ENCODE measurements around the gene LTB4R.

Gene LTB4R

DNA sequence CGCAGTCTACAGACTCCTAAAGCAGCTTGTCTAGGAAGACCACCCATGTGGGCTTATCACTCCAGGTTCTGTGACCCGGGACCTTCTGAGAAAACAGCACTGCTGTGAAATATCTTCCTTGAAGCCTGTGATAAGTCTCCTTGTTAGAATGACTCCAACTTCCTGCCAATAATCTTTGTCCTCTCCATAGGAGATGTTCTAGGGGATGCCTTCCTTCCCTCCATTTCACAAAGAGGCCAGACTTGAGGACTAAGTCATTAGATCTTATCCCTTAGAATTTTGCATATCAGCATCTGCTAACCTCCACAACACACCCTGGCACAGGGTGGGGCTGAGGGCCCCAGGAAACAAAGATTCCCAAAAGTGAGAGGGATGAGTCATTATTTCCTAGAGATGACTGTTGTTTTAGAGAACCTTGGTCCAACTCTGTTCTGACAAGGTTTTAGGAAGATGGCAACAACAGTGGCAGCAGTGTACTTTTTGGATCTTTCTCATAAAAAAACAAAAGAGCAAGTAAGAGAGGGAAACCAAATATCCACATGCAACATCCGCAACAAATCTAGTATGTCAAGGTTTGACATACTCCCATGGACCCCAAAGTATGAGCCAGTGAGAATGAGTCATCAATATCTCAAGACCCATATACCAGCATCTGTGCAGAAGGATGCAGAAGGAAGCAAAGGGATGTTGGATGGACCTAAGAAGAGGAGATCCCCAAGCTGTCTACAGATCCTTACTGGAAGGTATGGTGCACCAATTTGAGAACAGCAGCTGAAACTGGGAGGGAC, 6.0 kb downstream of the LTB4R start:
- in situ Hi-C loops (cut with MboI; ENCODE audit: low sequenced_read_pairs) = no loop called here

DNA sequence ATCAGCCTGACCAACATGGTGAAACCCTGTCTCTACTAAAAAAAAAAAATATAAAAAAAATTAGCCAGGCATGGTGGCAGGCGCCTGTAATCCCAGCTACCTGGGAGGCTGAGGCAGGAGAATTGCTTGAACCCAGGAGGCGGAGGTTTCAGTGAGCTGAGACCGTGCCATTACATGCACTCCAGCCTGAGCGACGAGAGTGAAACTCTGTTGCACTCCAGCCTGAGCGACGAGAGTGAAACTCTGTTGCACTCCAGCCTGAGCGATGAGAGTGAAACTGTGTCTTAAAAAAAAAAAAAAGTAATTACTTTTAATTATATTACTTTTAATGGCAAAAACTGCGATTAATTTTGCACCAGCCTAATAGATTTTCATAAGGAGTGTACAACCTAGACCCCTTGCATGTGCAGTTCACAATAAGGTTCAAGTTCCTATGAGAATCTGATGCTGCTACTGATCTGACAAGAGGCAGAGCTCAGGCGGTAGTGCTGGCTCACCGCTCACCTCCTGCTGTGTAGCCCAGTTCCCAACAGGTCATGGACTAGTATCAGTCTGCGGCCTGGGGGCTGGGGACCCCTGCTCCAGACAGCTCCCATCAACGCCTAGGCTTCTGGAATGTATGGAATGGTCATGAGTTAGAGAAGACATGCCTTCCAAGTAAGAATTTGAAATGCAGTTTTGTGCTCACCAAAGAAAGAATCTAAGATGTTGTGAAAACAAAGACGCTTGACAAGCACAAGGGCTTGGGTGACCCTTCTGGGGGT, 10.1 kb downstream of the LTB4R start:
- in situ Hi-C loops (cut with MboI; ENCODE audit: low sequenced_read_pairs) = no loop called here

DNA sequence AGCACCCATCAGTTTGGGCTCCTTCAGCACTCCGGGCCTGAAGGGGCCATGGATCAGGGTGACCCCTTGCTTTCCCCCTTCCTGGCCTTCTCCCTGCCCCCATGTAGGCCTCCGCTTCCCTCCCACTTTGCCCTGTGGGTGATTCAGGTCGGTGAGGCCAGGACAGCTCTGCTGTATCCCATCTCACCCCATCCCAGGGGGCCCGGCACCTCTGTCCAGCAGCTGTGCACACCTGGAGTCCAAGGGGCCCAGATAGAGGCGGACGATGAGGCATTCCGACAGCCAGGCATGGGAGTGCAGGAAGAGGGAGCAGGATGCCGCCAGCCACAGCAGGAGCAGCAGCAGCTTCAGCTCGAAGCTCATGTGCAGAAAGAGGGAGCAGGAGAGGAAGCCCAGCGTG, 11.4 kb downstream of the LTB4R start:
- in situ Hi-C loops (cut with MboI; ENCODE audit: low sequenced_read_pairs) = no loop called here

DNA sequence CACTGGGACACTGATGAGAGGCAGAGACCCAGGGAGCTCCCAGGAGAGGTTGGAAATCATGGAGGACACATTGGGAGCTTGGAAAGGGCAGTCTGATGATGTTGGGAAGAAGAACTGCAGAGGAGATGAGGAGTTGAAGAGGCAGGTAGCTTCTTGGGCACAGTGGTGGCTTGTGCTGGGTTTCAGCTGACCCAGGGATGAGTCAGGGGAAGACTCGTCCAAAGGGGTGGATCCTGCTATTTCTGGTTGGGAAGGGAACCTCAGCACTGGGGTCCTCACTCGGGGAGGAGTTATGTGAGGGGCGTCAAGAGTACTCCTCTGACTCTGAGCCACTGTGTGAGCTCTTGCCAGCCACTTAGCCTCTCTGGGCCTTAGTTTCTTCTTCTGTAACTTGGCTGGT, 12.0 kb downstream of the LTB4R start:
- in situ Hi-C loops (cut with MboI; ENCODE audit: low sequenced_read_pairs) = no loop called here

DNA sequence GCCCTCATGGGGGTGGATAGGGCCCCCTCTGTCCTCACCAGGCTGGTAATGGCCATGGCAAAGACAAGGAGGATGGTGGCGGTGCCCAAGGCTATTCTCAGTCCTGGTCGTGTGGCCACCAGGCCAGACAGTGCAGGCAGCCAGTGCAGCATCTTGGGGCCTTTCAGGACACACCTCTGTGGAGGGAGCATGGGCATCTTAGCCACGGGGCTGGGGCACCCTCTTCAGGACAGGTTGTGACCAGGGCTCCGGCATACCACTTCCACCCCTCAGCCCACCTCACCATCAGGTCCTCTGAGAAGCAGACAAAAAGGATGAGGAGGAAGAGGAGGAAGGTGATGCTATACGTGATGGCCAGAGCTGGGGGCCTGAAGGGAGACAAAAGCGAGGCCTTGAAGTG, 12.7 kb downstream of the LTB4R start:
- in situ Hi-C loops (cut with MboI; ENCODE audit: low sequenced_read_pairs) = no loop called here

DNA sequence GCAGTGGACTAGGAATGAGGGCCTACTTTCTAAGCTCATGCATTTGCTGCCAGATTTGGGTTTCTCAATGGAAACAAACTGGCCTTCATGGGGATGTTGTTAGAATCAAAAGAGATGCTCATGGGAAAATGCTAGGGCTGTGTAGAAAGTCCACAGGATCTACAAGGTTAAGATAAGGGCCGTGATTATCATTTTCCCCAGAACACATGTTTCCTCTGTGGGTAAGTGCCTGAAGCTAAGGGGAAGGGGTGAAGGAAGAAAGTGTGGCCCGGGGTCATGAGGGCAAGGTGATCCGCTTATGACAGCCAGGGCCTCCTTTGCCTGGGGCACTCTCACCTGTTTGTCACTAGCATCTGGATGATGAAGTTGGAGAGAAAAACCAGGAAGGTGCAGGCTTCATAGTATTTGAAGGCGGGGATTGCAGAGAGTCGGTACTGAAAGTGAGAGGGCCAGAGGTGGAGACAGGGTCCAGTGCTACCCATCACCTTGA, 13.8 kb downstream of the LTB4R start:
- in situ Hi-C loops (cut with MboI; ENCODE audit: low sequenced_read_pairs) = loop anchor here (25.0 kb wide), 1 partner anchor 287 kb away; the partner anchor contains the start of gene GZMH

DNA sequence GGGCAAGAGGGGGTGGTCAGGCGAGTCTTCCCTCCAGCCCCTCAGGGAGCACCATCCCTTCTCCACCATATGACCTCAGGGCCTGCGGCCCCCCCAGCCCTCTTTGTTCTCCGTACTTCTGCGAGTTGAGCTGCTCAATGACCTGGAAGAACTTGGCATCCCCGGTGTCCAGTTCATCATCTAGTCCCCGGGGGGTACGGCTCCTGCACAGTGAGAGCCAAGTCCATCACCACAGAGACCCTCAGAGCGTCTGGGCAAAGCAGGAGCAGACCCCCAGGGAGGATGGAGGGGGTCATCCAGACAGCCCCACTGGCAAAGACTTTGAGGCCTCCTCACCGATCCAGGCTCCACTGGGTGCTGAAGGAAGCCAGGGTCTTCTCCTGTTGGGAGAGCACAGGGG, 14.7 kb downstream of the LTB4R start:
- in situ Hi-C loops (cut with MboI; ENCODE audit: low sequenced_read_pairs) = loop anchor here (25.0 kb wide), 1 partner anchor 286 kb away; the partner anchor contains the start of gene GZMH

DNA sequence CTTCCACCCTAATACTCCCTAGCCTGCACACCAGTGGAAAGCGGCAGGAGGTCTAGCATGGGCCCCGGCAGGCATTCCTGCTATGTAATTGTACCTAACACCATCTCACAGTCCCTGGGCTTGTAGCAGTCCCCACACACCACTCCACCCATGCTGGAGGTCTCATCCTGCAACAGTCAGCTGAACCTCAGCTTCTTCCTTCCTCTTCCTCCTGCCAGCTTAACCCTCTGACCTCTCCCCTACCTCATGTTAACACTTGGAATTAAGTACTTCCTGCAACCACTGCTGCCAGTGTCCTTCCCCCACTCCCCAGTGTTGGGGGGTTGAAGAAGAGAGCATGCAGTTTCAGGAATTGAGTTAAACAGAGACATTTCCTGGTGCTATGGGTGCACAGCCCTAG, 16.0 kb downstream of the LTB4R start:
- in situ Hi-C loops (cut with MboI; ENCODE audit: low sequenced_read_pairs) = loop anchor here (25.0 kb wide), 1 partner anchor 285 kb away; the partner anchor contains the start of gene GZMH

DNA sequence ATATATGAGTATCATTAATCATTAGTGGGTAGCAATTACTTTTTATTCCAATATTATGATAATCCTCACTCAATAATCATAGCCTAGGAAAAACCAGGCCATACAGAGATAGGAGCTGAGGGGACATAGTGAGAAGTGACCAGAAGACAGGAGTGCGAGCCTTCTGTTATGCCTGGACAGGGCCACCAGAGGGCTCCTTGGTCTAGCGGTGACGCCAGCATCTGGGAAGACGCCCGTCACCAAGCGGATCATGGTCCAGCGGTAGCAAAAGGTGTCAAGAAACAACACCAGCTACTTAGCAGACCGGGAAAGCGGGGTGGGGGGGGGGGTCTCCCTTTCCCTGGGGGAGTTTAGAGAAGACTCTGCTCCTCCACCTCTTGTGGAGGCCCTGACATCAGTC, 16.6 kb downstream of the LTB4R start:
- in situ Hi-C loops (cut with MboI; ENCODE audit: low sequenced_read_pairs) = loop anchor here (25.0 kb wide), 1 partner anchor 284 kb away; the partner anchor contains the start of gene GZMH

DNA sequence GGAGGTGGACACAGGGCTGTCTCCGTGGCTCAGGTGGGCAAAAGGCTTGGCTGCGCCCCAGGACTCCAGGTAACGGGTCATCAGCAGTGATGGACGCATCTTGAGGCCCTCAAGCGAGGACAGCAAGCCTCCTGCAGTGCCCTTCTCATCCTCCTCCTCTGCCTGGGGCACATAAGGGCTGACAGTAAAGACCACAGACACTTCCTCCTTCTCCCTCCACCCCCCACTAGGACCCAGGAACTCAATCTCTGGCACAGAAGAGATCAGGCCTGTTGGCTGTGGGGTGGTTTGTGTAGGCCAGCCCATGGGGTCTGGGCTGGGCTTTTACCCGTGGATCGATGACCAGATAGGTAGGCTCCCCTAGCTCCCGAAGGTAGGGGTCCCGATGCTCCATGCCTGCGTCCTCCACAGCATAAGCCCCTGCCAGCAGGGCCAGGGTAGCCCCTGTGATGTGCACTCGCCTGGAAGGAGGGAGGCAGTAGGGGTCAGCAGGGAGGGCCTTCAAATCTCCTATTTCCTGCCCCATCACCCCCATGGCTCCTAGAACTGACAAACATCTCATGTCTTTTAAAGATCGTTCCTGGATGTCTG, 17.9 kb downstream of the LTB4R start:
- in situ Hi-C loops (cut with MboI; ENCODE audit: low sequenced_read_pairs) = loop anchor here (25.0 kb wide), 1 partner anchor 283 kb away; the partner anchor contains the start of gene GZMH

DNA sequence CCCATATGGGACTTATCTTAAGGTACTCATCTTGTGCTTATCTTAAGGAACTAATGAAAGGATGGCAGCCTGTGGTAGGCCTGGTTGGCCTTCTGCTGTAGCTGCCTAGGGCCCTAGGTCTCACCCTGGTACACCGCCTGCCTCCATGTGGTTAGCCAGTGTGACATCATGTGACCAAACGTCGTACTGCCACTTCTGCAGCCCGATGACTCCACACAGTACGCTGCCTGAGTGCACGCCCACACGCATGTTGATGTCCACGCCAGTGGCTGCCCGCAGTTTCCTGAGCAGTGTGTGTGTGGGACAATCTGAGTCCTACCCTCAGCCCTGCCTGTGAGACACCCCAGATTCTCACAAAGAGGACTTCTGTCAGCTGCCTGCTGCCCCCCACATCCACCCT, 18.4 kb downstream of the LTB4R start:
- in situ Hi-C loops (cut with MboI; ENCODE audit: low sequenced_read_pairs) = loop anchor here (10.0 to 25.0 kb wide), 2 partner anchors 105 to 283 kb away; partner anchors contain the start of gene GZMH

DNA sequence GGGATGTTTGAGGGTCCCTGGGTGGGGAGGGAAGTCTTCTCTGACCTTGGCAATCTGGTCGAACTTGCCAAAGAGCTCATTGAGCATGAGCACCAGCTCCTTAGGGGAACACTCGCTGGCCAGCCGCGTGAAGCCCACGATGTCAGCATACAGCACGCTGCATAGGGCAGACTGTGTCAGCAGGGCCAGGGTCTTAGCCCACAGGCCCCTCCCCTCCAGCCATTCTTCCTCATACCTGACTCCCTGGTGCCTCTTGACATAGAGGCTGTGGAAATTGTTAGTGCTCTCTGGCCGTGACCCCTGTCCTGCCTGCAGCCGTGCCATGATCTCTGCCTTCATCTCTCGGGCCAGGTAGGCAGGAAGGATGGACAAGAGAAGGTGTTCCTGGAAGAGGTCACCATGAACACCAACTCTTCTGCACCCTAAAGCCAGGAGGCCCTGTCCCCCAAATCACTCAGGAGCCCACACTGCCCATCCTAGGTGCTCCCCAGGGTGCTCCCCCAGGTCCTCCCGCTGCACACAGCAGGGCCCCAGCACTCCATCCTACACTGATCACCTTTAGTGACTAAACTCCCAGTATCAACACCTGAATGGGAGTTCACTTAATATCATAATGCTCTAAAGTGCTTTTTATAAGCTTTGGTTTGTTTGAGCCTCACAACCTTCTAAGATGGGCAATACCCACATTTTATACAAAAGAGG, 19.8 kb downstream of the LTB4R start:
- in situ Hi-C loops (cut with MboI; ENCODE audit: low sequenced_read_pairs) = loop anchor here (10.0 to 25.0 kb wide), 2 partner anchors 104 to 281 kb away; partner anchors contain the start of gene GZMH

DNA sequence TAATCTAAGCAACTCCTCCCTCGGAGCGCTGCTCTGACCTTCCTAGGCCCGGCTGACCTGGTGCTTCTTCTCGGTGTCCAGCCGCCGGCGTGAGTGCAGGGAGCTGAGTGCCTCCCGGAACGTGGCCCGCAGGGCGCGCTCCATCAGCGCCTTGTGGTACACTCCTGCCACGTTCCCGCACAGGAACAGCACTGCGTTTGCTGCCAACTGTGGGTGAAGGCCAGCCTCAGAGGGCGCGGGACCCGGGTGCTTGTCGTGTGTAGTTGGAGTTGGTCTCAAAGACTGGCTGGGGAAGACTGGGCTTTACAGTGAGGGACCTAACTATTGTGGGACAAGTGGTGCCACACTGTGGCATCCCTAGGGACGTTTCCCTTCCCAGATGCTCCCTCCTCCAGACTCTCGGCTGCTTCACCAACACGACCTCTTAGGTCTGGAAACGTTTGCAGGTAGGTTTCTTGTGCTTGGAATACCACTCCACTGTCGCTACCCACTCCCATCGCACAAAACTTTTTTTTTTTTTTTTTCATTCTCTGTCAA, 20.5 kb downstream of the LTB4R start:
- in situ Hi-C loops (cut with MboI; ENCODE audit: low sequenced_read_pairs) = loop anchor here (10.0 to 25.0 kb wide), 2 partner anchors 103 to 281 kb away; partner anchors contain the start of gene GZMH

DNA sequence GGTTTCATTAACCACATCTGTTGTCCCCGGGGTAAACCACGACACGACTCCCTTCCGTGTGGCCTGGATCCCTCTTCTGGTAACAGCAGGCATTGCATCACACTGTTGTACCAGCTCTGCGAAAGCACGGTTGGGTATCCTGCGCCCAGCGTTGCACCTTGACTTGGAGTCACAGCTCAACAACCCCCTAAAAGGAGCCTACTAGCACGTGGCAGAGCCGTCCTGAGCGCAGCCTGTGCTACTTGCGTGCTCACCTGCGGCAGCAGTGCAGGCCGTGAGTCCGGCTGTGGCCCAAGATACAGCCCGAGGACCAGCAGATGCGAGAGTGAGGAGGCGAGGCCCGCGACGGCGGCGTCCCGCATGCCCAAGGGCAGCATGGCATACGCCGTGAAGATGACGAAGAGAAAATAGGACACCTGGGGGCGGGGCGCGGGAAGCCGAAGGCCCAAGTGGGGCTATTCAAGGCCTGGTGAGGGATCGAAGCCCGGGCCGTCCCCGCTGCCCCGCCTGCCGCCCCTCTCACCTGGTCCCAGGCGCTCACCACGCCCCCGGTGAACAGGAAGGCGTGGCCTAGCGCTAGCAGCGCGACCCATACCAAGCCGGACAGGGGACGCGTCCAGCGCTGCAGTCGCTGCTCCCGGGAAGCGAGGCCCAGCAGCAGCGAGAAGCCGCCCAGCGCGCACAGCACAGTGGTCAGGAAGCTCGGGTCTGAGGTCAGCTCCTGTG, 21.1 kb downstream of the LTB4R start:
- in situ Hi-C loops (cut with MboI; ENCODE audit: low sequenced_read_pairs) = loop anchor here (10.0 to 25.0 kb wide), 2 partner anchors 102 to 280 kb away; partner anchors contain the start of gene GZMH

DNA sequence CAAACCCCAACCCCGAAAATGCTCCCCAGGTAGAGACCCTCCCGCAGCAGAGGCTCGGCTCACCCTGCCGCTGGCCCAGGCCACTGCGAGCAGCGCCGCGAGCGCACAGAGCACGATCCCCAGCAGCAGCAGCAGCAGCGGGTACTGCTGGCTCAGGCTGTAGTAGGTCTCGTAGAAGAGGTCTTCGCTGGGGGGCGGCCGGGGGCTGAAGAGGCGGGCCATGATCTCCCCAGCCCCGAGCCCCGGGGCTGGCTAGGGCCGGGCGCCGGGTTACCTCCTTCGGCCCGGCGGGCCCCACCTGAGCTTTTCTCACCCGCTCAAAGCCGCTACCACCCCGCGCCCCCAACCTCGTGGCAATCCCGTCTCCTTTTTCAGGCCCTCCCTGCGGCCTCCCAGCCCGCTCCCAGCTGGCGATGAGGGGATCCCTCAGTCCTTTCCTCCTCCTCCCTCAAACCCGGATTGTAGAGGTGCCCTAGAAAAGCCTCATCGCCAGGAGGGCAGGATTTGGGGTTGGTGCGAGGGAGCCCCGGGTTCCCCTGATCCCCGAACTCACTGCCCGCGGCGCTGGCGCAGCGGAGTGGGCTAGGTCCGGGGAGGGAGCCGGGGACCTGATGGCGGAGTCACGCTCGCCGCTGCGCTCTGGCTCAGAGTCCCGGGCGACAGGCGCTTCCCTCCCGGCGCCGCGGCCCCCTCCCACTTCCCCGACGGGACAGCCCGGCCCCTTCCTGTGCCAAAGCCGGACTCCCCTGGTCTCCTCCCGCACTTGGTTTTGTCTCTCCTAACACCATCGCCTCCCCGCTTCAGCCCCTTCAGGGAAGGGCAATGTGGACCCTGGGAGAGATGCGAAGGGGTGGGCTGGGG, 23.4 kb downstream of the LTB4R start, which contains the start of gene ADCY4:
ADCY4 (minus strand) TSS at position 641 of the 861 bp plus-strand sequence; CDS start at position 222, 419 bp downstream.
- in situ Hi-C loops (cut with MboI; ENCODE audit: low sequenced_read_pairs) = loop anchor here (10.0 to 25.0 kb wide), 2 partner anchors 100 to 278 kb away; partner anchors contain the start of gene GZMH

DNA sequence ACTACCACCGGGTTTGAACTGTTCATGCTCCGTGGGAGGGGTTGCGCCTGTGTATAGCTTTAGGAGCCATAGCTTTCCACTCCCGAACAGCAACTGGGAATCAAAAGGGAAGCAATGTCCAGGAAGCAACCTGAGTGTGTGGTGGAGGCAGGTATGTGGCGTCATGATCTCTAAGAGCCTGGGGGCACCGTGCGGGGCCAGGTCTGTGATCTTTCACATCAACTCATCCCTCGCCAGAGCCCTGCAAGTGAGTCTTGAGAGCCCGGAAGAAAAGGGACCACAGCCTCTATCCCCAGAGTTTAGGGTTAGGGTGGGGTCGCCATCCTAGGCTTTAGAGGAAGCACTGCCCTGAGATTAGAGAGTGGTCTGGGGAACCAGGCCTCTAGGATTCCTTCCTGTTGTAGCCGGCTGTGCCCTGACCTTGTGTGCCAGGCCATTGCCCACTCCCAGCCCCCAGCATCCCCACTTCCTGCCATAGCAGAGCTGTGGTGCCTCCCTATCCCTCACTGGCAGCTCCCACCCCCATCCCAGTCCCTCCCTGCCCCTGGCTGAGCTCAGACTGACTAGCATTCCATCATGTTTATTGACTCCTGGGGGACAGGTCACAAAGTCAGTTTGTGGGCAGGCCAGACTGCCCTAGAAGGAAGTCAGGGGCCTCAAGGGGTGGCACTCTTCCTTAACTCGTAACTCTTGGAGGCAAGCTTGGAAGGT, 24.3 kb downstream of the LTB4R start:
- in situ Hi-C loops (cut with MboI; ENCODE audit: low sequenced_read_pairs) = loop anchor here (10.0 to 25.0 kb wide), 2 partner anchors 99 to 277 kb away; partner anchors contain the start of gene GZMH

DNA sequence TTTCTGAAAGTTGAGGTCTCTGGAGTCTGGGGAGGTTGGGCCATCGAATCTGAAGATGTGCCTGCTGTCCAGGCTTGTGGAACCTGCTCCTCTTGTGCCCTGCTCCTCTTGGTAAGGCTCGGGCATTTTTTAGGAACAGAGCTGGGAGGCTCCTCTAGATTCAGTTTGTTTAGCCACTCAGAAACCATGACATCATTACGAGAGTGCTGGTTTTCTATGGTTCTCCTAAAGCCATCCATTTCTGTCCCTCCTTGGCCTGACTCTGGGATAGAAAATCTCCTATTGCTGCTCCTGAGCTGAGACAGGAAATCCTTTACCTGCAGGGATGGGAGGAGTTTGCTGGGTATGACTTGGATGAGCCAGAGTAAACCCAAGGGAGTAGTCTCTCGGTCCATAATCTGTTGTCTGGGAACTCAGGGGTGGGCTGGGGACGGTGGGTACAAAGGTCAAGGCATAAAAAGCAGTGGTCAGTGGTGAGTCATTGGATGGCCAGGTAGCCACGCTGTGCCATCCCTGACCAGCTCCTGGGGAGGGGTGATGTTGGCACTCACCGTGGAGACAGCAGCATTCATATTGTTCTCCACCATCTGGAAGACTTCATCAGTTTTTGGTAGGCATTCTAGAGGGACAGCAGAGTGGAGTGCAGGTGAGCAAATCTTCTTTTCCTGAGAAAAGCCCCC, 26.0 kb downstream of the LTB4R start:
- in situ Hi-C loops (cut with MboI; ENCODE audit: low sequenced_read_pairs) = loop anchor here (10.0 to 25.0 kb wide), 2 partner anchors 98 to 275 kb away; partner anchors contain the start of gene GZMH
